H1 (cell line): ENCODE results near the gene ABLIM1. TPM values are rescaled to one million over a fixed set of nuclear protein-coding genes. Genes with fewer than 3 reads are reported as not detected.

Experiments
- ASH2L ChIP-seq: fragments of 200-600, 300-600 bp; sonication (generic); IDR thresholded peaks from one replicate; pipeline ENCODE4 v1.7.1; 2017; ENCODE audit warnings: low read length
- BCL11A ChIP-seq, 2 experiments: IDR thresholded peaks; one replicate each; pipeline ENCODE4 v1.6.1; 2011; ENCODE audit warnings: low read depth in 2 of 2, low read length in 2 of 2, mild to moderate bottlenecking in 2 of 2
- BRCA1 ChIP-seq: IDR thresholded peaks from 2 replicates; pipeline ENCODE4 v1.6.1; 2012; ENCODE audit warnings: low read depth, low read length, improper control_type of control experiment
- CHD7 ChIP-seq: fragments of 300-600 bp; sonication (generic); IDR thresholded peaks from 2 replicates; pipeline ENCODE4 v1.7.1; 2012; ENCODE audit warnings: low read length, moderate library complexity, mild to moderate bottlenecking, inconsistent platforms; ENCODE audit not compliant: insufficient replicate concordance
- CTBP2 ChIP-seq: IDR thresholded peaks from 2 replicates; pipeline ENCODE4 v1.7.0; 2011; ENCODE audit warnings: borderline replicate concordance, mild to moderate bottlenecking, moderate library complexity, mixed read lengths, low read length; ENCODE audit not compliant: insufficient read depth, insufficient read length
- E2F6 ChIP-seq: IDR thresholded peaks from 2 replicates; pipeline ENCODE4 v1.6.1; 2012; ENCODE audit warnings: inconsistent platforms
- MAFK ChIP-seq: IDR thresholded peaks from 2 replicates; pipeline ENCODE4 v1.6.1; 2012; ENCODE audit warnings: low read depth, mild to moderate bottlenecking, improper control_type of control experiment, low read length
- NRF1 ChIP-seq: IDR thresholded peaks from 2 replicates; pipeline ENCODE4 v1.6.1; 2011; ENCODE audit warnings: mild to moderate bottlenecking, low read depth, low read length, improper control_type of control experiment
- POLR2AphosphoS5 ChIP-seq: IDR thresholded peaks from 2 replicates; pipeline ENCODE4 v1.6.1; 2011; ENCODE audit warnings: low read depth, low read length
- POU5F1 ChIP-seq: IDR thresholded peaks from 2 replicates; pipeline ENCODE4 v1.6.1; 2011; ENCODE audit warnings: low read depth, mild to moderate bottlenecking, low read length, moderate library complexity
- SAP30 ChIP-seq: fragments of 300-600 bp; sonication (generic); IDR thresholded peaks from 2 replicates; pipeline ENCODE4 v1.7.1; 2012; ENCODE audit warnings: low read length, moderate library complexity, mild to moderate bottlenecking, inconsistent platforms; ENCODE audit not compliant: insufficient read depth, insufficient replicate concordance
- polyA plus RNA-seq, 7 experiments: library from polyadenylated mRNA; depleted of rRNA in 3 of 7; stranded (reverse) in 5 of 7; unstranded in 2 of 7; fragments of >200 nt in 5 of 7; fragments of 200-250 nt in 2 of 7; gene quantifications; 1 replicate in 5 of 7; 2 replicates in 1 of 7; 4 replicates in 1 of 7; pipeline versions ENCODE4 v1.2.1 to v1.2.3, GENCODE V29; 2011 to 2013; ENCODE audit warnings: missing spikeins in 2 of 7, mixed read lengths in 2 of 7
- total RNA-seq: library from RNA; stranded (reverse); fragmentation: NEBNext Ultra II Directional; extraction: Animal tissue kit (Norgen Biotek cat#: 25700); gene quantifications from 2 replicates; pipeline ENCODE4 v1.2.1, GENCODE V29; 2021

ABLIM1 gene
- total and polyA plus RNA-seq, 2 of the 8 experiments (the other 6 are each of a cell fraction or from before 2014, with no cell fraction given): 51.2 to 51.7 TPM

DNA sequence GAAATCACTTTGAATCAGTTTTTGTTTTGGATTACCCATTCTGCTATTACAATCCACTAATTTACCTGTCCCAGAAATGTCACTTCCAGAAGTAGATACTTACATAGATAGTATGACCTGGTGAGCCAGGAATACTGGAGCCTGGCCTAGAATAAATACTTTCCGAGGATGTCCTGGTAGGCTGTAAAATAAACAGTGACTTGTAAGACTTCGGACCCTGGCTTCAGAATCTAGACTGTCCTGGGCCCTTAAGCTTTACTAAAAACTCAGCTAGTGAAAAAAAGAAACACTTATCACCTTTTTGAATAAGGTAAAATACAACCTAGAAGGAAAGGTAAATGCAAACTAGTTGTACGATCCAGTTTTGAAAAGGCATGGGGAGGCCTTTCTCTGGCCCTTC lies 184.3 kb downstream of the ABLIM1 start (continued):
- no peak for TF ChIP-seq CHD7
- TF ChIP-seq E2F6: no peak
- TF ChIP-seq POU5F1: no peak
- TF ChIP-seq POLR2AphosphoS5: no peak
- TF ChIP-seq NRF1: no peak
- TF ChIP-seq ASH2L: no peak
- no peak for TF ChIP-seq MAFK
- TF ChIP-seq BCL11A (IDR thresholded peaks at IDR 0.05; ENCODE audit: low read depth in 2 of 2, low read length in 2 of 2): no peak
- TF ChIP-seq BRCA1: no peak
- TF ChIP-seq SAP30: no peak
- TF ChIP-seq CTBP2: no peak
